ENCODE results near the gene STAM2.
"Not testable (repeated sequence)": the region's sequence is repeated elsewhere in the genome, so short reads cannot be mapped to it uniquely, and the experiment has no call there.

The STAM2 gene

DNA sequence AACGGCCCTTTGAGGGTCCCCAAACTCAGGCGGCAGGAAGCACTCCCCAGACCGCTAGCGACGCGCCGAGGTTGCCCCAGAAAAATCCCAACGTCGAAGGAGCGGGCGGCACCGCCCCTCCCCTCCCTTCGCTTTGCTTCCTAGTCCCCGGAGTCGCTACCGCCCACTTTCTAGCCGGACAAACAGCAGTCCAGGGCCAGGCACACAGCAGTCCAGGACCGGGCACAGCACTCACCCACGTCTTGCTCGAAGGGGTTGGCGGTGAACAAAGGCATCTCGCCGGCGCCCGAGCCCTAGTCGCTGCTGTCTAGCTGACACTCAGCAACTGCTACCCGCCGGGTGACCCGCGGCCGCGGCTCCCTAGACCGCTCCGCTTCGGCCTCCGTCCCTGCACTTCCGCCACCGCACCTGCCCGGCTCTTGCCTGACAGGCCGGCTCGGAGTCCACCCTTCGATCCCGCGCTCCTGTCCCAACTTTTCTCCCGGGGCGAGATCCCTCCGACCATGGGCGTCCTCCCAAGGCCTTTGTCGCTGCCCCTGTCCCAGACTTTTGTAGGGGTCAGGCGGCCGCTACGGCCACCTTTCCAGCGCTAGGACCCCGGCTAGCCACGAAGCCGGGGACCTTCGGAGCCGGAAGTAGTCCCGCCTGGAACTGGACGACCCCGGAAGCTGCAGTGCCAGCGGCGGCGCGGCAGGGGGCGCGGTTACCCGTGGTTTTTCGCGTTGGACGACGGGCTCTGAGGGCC is at the start of gene STAM2:
Gene STAM2, minus strand, starts transcription at position 396 of the 745 bp plus-strand sequence. Its CDS starts 121 bp downstream, at position 275.
- peak; percentile 86 for DNase-seq (ENCODE audit: low spot score)

DNA sequence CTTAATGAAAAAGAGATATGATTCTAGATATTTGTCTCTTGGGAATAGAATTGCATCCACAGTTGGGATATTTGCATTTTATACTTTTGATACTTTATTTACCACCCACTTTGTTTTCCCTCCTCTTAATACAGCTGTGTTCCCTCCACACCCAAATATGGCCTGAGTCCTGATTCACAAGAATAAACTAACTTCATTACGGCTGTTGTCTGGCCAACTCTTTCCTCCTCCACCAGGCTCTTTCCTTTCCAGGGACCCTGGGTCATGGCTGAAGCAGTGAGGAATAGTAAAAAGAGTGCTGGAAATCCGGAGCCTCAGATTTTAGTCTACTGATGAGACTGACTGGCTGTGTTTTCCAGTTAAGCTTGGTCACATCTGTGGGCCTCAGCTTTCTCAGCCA is 48.4 kb upstream of the STAM2 start:
- no peak for DNase-seq (ENCODE audit: low spot score)

DNA sequence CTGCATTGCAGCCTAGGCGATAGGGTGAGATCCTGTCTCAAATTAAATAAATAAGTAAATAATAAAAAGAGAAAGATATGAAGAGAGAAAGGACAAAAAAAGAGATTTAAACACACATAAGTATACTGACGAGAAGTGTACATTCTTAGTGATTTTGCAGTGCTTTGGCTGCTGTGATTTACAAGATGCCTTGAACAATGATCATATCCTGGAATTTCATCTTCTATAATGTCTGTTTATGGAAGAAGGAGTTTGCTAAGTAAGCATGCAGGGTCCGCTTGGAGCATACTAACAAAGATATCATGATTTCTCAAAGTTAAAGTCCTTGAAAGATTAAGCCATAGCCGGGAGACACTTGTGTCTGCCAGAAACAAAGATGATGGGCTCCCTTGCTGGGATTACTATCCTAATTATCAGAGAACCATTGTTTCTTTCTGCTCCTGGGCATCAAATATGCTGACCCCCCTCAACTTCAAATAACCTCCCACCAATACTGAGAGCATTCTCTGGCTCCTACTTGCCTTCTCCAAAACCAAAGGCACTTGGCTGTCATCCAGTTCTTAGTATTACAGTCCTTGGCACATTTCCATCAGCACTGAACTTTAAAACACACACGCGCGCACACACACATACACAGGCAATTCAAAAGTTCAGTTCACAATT is 47.5 kb upstream of the STAM2 start:
- DNase-seq (ENCODE audit: low spot score): no peak

DNA sequence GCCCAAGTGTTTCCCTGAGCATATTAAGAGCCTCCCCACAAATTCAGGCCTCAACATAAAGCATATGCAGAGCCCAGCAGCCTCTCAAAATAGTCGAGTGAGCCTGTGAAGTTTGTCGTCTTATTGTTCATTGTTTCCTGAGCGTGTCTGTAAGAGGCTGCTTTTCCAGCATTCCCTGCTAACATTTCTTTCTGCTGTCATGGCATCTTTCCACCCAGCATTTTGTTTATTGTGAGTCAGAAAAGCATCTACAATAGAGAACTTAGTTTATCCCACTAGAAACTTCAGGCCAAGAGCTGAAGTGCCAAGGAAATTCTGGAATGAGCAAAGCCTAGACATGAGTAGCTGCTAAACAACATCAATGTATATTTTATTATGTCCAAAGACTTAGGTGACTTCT is 46.3 kb upstream of the STAM2 start:
- DNase-seq (ENCODE audit: low spot score): no peak

DNA sequence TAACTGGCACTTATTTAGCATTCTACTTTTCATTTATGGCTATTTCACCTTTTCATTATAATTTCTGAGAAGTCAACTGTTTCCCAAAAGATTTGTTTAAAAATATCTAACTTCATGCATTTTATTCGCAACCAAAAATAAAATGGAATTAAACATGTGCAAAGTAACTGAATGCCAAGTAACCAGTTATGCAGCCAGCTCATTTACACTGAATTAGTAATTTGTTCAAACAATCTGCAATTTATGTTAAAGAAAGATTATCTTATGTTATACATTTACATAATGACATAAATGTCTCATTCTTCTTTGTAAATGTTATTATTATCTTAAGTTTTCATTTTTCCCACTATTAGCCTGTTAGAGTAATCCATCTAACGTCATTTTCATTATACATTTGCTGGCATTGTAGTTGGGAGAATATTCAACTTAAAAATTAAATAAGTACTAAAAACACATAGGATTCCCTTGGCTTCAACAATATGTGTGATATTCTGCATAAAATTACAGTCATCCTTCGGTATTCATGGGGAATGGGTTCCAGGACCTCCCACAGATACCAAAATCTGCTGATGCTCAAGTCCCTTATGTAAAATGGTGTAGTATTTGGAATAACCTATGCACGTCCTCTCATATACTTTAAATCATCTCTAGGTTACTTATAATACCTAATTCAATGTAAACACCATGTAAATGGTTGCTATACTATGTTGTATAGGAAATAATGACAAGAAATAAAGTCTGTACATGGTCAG is 43.7 kb upstream of the STAM2 start:
- no peak for DNase-seq (ENCODE audit: low spot score)

DNA sequence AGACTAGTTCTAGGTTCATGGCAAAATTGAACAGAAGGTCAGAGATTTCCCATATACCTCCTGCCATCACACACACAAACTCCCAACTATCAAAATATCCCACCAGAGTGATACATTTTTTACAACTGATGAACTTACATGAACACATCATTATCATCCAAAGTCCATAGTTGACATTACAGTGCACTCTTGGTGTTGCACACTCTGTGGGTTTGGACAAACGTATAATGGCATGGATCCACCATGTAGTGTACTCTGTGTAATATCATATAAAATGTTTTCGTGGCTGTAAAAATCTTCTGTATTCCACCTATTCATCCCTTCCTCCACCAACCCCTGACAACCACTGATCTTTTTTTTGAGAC is 25.9 kb upstream of the STAM2 start:
- DNase-seq (ENCODE audit: low spot score): no peak

DNA sequence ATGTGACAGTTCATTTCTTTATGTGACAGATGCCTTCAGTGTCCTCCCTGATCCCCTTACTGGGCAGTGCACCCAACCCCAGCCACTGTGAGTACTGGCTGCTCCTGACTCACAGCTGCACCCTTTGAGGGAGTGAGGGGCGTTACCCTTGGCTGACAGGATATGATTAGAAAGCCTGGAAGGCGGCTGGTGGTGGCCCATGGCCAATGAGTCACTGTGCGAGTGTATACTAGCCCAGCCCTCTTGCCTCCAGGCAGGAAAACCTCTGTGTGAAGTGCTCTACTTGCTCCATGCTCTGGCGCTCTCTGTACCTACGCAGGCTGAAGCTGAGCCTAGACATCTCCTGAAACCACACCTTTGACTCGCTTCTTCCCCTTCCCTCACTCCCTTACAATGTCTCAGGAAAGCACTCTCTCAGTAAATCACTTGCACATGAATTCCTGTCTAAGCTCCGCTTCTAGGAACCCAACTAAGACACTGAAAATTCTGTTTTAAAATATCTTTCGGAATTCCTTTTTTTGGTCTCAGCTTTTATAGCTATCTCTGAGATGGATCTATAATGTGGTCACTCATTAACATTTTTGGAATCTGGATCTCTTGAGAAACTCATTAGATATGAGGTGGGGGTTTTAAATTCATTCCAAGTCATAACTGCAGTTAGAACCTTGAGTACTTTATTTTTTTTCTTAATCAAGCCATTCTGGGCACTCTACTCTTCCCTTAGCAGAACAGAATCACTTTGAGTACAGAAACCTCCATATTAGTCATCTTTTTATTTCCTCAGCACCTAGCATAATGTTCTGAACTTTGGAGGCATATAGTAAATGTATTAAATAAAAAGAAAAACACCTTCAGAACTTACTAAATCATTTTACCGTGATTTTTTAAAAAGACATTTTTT is 25.3 kb upstream of the STAM2 start:
- peak; percentile 15 for DNase-seq (ENCODE audit: low spot score)

DNA sequence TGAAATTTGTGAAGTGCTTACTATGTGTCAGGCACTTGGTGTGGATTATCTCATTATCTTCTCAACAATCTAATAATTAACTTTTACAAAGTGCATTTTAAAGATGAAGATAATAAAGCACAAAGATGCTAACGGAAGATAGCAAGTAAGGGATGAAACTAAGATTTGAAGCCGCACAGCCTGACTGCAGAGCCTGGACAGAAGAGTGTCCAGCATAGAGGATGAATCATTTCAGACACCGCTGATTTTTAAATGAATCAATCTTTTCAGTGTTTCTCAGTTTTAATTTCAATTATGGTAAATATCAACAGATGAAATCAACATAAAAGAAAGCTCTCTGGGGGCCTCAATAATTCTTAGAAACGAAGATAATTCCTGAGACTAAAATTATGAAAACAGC is 24.5 kb upstream of the STAM2 start:
- DNase-seq (ENCODE audit: low spot score): no peak

DNA sequence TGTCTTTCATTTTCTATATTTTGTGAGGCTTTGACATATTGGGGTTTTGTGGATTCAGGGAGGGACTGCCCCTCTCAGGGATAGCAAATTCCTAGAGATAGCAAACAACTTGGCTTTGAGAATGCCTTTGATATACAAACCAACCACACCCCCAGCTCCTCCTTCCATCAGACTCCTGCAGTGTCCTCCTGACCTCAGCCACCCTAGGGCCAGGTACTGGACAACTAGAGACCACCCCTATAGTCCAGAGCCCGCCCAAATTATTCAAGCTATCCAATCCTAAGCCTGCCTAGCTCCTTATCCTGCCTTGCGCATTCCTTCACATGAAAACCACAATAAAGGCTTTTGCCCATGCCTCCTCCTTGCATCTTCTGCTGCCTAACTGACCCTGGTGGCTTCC is 22.9 kb upstream of the STAM2 start:
- DNase-seq (ENCODE audit: low spot score): no peak

DNA sequence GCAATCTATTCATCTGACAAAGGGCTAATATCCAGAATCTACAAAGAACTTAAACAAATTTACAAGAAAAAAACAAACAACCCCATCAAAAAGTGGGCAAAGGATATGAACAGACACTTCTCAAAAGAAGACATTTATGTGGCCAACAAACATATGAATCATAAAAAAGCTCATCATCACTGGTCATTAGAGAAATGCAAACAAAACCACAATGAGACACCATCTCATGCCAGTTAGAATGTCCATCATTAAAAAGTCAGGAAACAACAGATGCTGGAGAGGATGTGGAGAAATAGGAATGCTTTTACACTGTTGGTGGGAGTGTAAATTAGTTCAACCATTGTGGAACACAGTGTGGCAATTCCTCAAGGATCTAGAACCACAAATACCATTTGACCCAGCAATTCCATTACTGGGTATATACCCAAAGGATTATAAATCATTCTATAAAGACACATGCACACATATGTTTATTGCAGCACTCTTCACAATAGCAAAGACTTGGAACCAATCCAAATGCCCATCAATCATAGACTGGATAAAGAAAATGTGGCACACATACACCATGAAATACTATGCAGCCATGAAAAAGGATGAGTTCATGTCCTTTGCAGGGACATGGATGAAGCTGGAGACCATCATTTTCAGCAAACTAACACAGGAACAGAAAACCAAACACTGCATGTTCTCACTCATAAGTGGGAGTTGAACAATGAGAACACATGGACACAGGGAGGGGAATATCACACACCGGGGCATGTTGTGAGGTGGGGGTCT is 22.1 kb upstream of the STAM2 start:
- not testable (repeated sequence) for DNase-seq (ENCODE audit: low spot score)

DNA sequence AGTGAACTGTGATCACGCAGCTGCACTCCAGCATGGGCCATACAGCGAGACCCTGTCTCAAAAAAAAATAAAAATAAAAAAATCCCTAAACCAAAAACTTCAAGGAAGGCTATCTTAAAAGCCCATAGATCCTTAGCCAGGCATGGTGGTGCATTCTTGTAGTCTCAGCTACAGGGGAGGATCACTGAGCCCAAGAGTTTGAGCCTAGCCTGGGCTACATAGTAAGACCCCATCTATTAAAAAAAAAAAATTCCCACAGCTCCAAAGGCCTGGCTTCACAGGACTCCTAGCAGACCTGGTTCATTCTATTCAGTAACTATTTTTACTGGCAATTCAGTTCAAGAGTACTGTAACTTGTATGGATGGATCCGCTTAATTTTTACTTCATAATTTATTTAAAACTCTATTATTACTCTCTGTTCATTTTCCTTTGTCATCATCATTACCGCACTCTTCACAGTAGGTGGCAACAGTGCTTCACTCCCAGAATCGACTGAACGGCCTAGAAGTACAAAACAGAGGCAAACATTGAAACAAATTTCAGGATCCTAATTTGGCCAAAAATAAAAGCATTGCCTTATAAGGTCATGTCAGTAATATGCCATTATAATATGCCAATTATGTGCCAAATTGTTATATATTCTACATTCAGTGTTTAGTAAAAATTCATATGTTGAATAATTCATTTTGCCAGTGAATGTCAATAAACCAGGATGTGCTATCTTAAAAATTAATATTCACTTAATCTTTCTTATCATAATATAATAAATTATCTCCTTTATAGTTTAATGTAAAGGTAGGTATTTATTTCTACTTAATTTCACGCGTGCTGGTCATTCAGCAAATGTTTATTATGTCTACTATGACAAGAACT is 14.3 kb upstream of the STAM2 start:
- no peak for DNase-seq (ENCODE audit: low spot score)

DNA sequence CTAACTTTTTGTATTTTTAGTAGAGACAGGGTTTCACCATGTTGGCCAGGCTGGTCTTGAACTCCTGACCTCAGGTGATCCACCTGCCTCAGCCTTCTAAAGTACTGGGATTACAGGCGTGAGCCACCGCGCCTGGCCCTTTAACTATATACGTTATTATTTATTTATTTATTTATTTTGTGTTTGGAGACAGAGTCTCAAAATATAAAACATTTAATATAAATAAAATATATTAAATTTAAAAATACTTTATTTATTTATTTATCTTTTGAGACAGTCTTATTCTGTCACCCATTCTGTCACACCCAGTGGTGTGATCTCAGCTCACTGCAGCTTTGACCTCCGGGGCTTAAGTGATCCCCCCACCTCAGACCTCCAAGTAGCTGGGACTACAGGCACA is 11.2 kb upstream of the STAM2 start:
- DNase-seq (ENCODE audit: low spot score): not testable (repeated sequence)

DNA sequence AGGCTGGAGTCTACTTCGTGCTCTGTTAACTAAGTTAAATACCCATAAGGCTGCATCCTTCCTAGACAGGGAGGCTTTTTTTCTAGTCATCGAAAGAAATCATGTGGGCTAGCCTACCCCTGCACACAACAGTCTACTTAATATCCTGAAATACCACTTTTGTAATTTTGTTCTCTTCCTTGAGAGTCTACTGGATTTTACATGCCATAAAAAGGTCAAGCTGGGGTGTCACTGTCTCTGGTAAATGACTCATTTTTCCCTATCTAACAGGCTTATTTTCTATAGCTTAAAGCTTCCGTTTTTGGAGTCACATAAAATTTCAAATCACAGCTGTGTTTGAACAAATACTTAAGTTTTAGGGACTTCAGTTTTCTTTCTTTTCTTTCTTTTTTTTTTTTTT is 10.7 kb upstream of the STAM2 start:
- no peak for DNase-seq (ENCODE audit: low spot score)

DNA sequence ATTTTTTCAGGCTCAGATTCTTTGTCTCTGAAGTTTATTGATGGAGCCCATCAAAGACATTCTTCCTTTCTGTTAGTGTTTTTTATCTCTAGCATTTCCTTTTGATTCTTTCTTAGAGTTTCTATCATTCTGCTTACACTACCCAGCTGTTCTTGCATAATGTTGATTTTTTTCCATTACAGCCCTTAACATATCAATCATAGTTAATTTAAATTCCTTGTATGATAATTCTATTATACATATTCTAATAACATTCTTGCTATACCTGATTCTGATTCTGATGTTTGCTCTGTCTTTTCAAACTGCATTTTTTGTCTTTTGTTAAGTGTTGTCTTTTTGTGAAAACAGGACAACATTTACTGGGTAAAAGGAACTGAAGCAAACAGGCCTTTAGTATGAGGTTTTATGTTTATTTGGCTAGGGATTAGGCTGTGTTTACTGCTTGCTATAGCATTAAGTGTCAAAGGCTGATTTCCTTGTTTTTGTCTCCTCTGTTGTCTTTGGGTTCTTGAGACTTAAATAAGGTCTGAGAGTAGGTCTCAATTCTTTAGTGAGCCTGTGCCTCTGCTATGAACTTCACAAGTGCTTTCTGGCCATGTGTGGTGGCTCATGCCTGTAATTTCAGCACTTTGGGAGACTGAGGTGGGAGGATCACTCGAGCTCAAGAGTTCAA is 8.0 kb upstream of the STAM2 start:
- DNase-seq (ENCODE audit: low spot score): no peak

DNA sequence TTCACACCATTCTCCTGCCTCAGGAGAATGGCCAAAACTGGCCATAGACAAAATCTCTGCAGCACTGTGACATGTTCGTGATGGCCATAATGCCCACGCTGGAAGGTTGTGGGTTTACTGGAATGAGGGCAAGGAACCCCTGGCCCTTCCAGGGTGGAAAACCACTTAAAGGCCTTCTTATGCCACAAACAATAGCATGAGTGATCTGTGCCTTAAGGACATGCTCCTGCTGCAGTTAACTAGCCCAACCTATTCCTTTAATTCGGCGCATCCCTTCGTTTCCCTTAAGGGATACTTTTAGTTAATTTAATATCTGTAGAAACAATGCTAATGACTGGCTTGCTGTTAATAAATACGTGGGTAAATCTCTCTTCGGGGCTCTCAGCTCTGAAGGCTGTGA is 2.1 kb upstream of the STAM2 start:
- not testable (repeated sequence) for DNase-seq (ENCODE audit: low spot score)

DNA sequence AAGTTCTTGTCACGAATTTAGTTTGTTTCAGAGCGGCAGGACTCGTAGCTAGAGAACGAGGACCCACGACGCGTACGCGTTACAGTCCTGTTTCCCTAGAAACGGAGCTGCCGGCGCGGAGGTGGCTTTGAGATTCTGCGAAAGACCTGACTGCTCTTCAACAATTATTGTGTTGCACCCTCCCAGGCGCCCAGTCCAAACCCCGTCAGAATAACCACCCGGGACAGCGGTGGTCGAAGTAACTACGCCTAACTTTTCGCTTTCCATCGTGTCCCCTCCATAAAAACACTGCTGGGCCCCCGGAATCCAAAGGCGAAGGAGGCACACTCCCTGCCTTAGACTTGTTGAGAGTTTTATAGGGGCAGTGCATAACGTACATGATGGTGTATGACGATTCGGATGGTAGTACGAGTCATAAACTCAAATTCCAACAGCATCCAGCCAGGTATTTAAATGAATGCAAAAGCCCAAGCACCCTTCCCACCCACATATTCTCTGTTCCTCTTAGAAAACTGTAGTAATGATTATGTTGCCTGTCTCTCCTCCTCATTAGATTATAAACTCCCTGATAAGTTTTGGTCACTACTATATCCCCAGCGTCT is 651 bp upstream of the STAM2 start:
- no peak for DNase-seq (ENCODE audit: low spot score)

DNA sequence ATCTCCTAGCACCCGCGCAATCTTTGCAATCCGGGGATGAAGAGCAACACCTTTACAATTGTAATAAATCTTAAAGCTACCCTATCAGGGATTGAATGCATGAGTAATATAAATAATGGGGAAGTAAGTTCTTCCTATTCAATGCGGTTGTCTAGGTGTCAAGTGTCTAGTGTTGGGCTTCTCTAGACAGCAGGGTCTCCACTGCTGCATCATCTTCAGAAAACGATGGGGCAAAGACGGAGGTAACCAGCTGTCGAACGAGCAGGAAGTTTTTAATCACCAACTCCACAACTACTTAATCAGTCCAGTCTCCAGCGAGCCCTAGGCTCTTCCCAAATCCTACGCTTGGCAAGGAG is 573 bp downstream of the STAM2 start:
- no peak for DNase-seq (ENCODE audit: low spot score)

DNA sequence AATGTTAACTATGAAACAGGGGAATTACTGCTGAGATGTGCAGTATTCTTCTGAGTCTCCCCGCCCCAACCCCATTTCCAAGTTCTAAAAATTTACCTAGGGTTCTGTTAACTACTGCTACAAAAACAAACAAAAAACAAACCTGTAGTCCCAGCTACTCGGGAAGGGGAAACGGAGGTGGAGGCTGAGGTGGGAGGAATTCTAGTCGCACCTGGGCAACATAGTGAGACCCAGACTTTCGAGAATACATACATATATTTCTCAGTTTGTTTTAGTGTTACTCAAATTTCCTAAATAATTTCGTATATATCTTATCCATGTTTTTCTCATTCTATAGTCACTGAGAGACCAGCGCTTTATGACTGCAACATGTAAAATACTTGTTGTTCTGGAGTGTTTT is 989 bp downstream of the STAM2 start:
- no peak for DNase-seq (ENCODE audit: low spot score)

DNA sequence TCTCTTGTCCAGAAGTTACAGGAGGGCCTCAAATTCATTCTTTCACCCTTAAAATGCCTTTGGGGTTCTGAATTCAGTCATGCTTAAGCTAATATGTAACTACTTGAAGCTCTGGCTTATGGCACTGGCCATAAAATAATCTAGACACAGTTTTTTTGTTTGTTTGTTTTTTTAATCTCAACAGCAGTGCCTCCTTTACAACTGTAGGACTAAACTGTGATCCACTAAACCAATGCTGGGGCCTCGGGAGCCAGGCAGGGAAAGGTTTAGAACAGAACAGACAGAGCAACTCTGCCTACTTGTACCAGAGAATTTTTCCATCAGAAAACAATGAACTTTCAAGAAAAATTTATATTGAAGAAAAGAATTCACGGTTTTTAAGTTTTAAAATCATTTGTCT is 1.7 kb downstream of the STAM2 start:
- no peak for DNase-seq (ENCODE audit: low spot score)
